ENCODE results near the gene AXIN1. TPM values are rescaled to one million over a fixed set of nuclear protein-coding genes. Genes with fewer than 3 reads are reported as not detected.

Gene AXIN1, protein sequence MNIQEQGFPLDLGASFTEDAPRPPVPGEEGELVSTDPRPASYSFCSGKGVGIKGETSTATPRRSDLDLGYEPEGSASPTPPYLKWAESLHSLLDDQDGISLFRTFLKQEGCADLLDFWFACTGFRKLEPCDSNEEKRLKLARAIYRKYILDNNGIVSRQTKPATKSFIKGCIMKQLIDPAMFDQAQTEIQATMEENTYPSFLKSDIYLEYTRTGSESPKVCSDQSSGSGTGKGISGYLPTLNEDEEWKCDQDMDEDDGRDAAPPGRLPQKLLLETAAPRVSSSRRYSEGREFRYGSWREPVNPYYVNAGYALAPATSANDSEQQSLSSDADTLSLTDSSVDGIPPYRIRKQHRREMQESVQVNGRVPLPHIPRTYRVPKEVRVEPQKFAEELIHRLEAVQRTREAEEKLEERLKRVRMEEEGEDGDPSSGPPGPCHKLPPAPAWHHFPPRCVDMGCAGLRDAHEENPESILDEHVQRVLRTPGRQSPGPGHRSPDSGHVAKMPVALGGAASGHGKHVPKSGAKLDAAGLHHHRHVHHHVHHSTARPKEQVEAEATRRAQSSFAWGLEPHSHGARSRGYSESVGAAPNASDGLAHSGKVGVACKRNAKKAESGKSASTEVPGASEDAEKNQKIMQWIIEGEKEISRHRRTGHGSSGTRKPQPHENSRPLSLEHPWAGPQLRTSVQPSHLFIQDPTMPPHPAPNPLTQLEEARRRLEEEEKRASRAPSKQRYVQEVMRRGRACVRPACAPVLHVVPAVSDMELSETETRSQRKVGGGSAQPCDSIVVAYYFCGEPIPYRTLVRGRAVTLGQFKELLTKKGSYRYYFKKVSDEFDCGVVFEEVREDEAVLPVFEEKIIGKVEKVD
- total RNA-seq = 10 to 100 TPM; 25.5 to 30.6 TPM

- Mint-ChIP-seq H3K4me3 (peak within 1 kb of the TSS; percentile 90), H3K27ac (peak within 1 kb of the TSS; percentile 92), H3K36me3 (ENCODE audit: low read depth) (peaks cover 8% of the 10 kb centered on the region), H3K27me3 (no peaks in the 10 kb centered on the region), H3K9me3 (no peaks in the 10 kb centered on the region), H3K4me1 (peaks cover 38% of the 10 kb centered on the region)
- ChIA-PET POLR2A (interaction anchor here (0.5 kb wide), 1 partner anchor 118 kb away, joined by 3 read pairs; no protein-coding TSS in a partner anchor), CTCF (interaction anchor here (0.6 to 2.0 kb wide), 8 partner anchors 9 to 183 kb away, joined by 3 to 5 read pairs (median 4); no protein-coding TSS in a partner anchor)
- DNase-seq = peak; percentile 100
Observed at GRCh38 chr16:352547-353403, at the start of gene AXIN1. Gene AXIN1 (minus strand): TSS chr16:352723. CDS start chr16:347025, 5,698 bp downstream.

GRCh38 chr16:401468-402348, 49.2 kb upstream of the AXIN1 start, which contains the start of gene DECR2:
Gene DECR2 (plus strand): TSS chr16:401885. CDS start chr16:401964, 79 bp downstream.
- Mint-ChIP-seq H3K27ac (peak within 1 kb of the TSS; percentile 91), H3K4me3 (peak within 1 kb of the TSS; percentile 87), H3K27me3 (peaks cover 1% of the 10 kb centered on the region), H3K36me3 (ENCODE audit: low read depth) (no peaks in the 10 kb centered on the region), H3K9me3 (no peaks in the 10 kb centered on the region), H3K4me1 (peaks cover 18% of the 10 kb centered on the region)
- POLR2A ChIA-PET = no interaction called here
- peak; percentile 97 for DNase-seq
- CTCF ChIA-PET = interaction anchor here (0.8 to 1.2 kb wide), 2 partner anchors 9 to 14 kb away, joined by 3 read pairs; no protein-coding TSS in a partner anchor

DNA sequence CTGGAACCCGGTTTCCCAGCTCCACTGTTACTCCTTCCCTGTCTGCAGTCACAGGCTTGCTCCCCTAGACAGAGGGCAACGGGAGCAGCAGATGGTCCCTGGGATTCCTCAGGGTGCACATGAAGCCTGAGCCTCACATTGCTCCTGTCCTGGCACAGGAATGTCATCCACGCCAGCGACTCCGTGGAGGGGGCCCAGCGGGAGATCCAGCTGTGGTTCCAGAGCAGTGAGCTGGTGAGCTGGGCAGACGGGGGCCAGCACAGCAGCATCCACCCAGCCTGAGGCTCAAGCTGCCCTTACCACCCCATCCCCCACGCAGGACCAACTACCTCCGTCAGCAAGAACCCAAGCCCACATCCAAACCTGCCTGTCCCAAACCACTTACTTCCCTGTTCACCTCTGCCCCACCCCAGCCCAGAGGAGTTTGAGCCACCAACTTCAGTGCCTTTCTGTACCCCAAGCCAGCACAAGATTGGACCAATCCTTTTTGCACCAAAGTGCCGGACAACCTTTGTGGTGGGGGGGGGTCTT, 47.6 kb upstream of the AXIN1 start:
- CTCF ChIA-PET = interaction anchor here (0.7 kb wide), 1 partner anchor 8 kb away, joined by 3 read pairs; no protein-coding TSS in a partner anchor
- no peaks in the 10 kb centered on the region for H3K36me3 Mint-ChIP-seq (ENCODE audit: low read depth)
- H3K4me1 Mint-ChIP-seq = peaks cover 24% of the 10 kb centered on the region
- peak overlapping the region; percentile 91 for H3K27ac Mint-ChIP-seq
- POLR2A ChIA-PET = interaction anchor here (0.5 to 0.6 kb wide), 2 partner anchors 8 to 140 kb away, joined by 3 to 4 read pairs; no protein-coding TSS in a partner anchor
- peaks cover 10% of the 10 kb centered on the region for H3K27me3 Mint-ChIP-seq
- H3K9me3 Mint-ChIP-seq = no peaks in the 10 kb centered on the region
- peak overlapping the region; percentile 87 for H3K4me3 Mint-ChIP-seq
- DNase-seq = no peak

- peaks cover 10% of the 10 kb centered on the region for H3K27me3 Mint-ChIP-seq
- H3K4me1 Mint-ChIP-seq = peaks cover 24% of the 10 kb centered on the region
- no peak overlapping the region for H3K27ac Mint-ChIP-seq
- ChIA-PET CTCF (no interaction called here), POLR2A (interaction anchor here (0.5 kb wide), 1 partner anchor 7 kb away, joined by 4 read pairs; no protein-coding TSS in a partner anchor)
- H3K9me3 Mint-ChIP-seq = no peaks in the 10 kb centered on the region
- H3K36me3 Mint-ChIP-seq (ENCODE audit: low read depth) = no peaks in the 10 kb centered on the region
- H3K4me3 Mint-ChIP-seq = peak overlapping the region; percentile 87
- no peak for DNase-seq
Observed at GRCh38 chr16:399340-400019, 47.0 kb upstream of the AXIN1 start.

GRCh38 chr16:398561-399339, 46.2 kb upstream of the AXIN1 start:
- peak overlapping the region; percentile 59 for H3K4me3 Mint-ChIP-seq
- no peaks in the 10 kb centered on the region for H3K36me3 Mint-ChIP-seq (ENCODE audit: low read depth)
- no peak overlapping the region for H3K27ac Mint-ChIP-seq
- no peaks in the 10 kb centered on the region for H3K9me3 Mint-ChIP-seq
- H3K4me1 Mint-ChIP-seq = peaks cover 24% of the 10 kb centered on the region
- POLR2A ChIA-PET = no interaction called here
- H3K27me3 Mint-ChIP-seq = peaks cover 10% of the 10 kb centered on the region
- CTCF ChIA-PET = no interaction called here
- DNase-seq = no peak

DNA sequence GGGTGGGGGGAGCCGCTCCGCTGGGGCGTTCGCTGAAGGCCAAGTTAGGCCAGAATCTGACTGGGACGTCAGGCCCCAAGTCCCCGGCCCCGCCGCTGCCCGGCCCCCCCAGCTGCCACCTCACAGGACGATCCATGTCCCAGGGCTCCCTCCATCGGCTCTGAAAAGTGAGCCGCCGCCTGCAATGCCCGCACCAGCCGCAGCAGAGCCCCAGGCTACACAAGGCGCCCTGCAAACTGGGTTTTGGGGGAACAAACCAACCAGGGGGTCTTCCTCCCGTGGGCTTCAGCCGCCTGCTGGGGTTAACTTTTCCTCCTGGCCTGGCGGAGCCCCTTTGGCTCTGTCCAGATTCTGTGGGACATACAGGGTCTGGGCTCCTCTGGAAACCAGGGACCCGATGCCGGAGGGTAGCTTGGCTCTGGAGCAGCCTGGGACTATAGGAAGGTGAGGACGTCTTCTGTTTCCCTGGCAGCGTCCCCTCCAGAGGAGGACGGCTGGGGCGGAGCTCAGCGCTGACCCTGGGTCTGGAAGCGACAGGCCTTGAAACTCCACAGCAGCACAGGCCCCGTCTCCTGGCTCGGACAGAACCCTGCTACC, 45.3 kb upstream of the AXIN1 start:
- peak; percentile 36 for DNase-seq
- POLR2A ChIA-PET = no interaction called here
- Mint-ChIP-seq H3K4me3 (peak overlapping the region; percentile 59), H3K4me1 (peaks cover 26% of the 10 kb centered on the region), H3K27ac (peak overlapping the region; percentile 50), H3K9me3 (no peaks in the 10 kb centered on the region), H3K27me3 (peaks cover 10% of the 10 kb centered on the region), H3K36me3 (ENCODE audit: low read depth) (no peaks in the 10 kb centered on the region)
- CTCF ChIA-PET = no interaction called here

GRCh38 chr16:397135-397661, 44.7 kb upstream of the AXIN1 start, which contains the start of gene NME4:
Gene NME4 (plus strand): TSS chr16:397199. CDS start chr16:397223, 24 bp downstream.
- Mint-ChIP-seq H3K27ac (peak within 1 kb of the TSS; percentile 54), H3K36me3 (ENCODE audit: low read depth) (no peaks in the 10 kb centered on the region), H3K27me3 (peaks cover 10% of the 10 kb centered on the region), H3K9me3 (no peaks in the 10 kb centered on the region), H3K4me3 (peak within 1 kb of the TSS; percentile 76), H3K4me1 (peaks cover 32% of the 10 kb centered on the region)
- ChIA-PET POLR2A (no interaction called here), CTCF (no interaction called here)
- DNase-seq = no peak

- DNase-seq = no peak
- Mint-ChIP-seq H3K4me3 (peak overlapping the region; percentile 76), H3K27me3 (peaks cover 10% of the 10 kb centered on the region), H3K27ac (peak overlapping the region; percentile 54), H3K9me3 (no peaks in the 10 kb centered on the region), H3K4me1 (peaks cover 36% of the 10 kb centered on the region), H3K36me3 (ENCODE audit: low read depth) (no peaks in the 10 kb centered on the region)
- POLR2A ChIA-PET = no interaction called here
- CTCF ChIA-PET = no interaction called here
Observed at GRCh38 chr16:396605-397004, 44.1 kb upstream of the AXIN1 start.

GRCh38 chr16:396199-396598, 43.7 kb upstream of the AXIN1 start:
- H3K9me3 Mint-ChIP-seq = no peaks in the 10 kb centered on the region
- H3K27me3 Mint-ChIP-seq = peaks cover 10% of the 10 kb centered on the region
- POLR2A ChIA-PET = no interaction called here
- no peak for DNase-seq
- peaks cover 36% of the 10 kb centered on the region for H3K4me1 Mint-ChIP-seq
- CTCF ChIA-PET = no interaction called here
- H3K4me3 Mint-ChIP-seq = peak overlapping the region; percentile 76
- no peaks in the 10 kb centered on the region for H3K36me3 Mint-ChIP-seq (ENCODE audit: low read depth)
- H3K27ac Mint-ChIP-seq = peak overlapping the region; percentile 54

All from activated CD4-positive, alpha-beta T cell treated with anti-CD3 and anti-CD28 coated beads, Interleukin-2, amount 10 ng/mL, durations not matched to agents 7 days and 5 days (primary cell).